ENCODE data around the gene SMIM15. TPM values are rescaled to one million over a fixed set of nuclear protein-coding genes. Genes with fewer than 3 reads are reported as not detected.

The SMIM15 gene
- total and polyA plus RNA-seq, 2 of the 13 experiments (the other 11 are each of a cell fraction or from before 2014, with no cell fraction given) = 12.7 to 58.2 TPM

GRCh38 chr5:61200582-61201155 lies 38.4 kb upstream of the SMIM15 start:
- no peaks in the 10 kb centered on the region for H3K4me1 ChIP-seq (ENCODE audit: insufficient read depth, low read length)
- ChIA-PET POLR2A (no interaction called here), CTCF (ENCODE audit: low intra/inter-chr PET ratio, low total read pairs) (no interaction called here)
- no peaks in the 10 kb centered on the region for H3K79me2 ChIP-seq (ENCODE audit: insufficient read depth, low read length)
- H3K9ac ChIP-seq (ENCODE audit: insufficient read depth, low read depth, low read length) = no peak overlapping the region
- ATAC-seq = no peak
- TF ChIP-seq TFAP4 (IDR thresholded peaks at IDR 0.05; ENCODE audit: borderline replicate concordance, low read depth) = no peak
- TF ChIP-seq TIGD3 (CRISPR knock-in tag; IDR thresholded peaks at IDR 0.05; ENCODE audit: borderline replicate concordance) = no peak
- no peak for TF ChIP-seq ASH2L (IDR thresholded peaks at IDR 0.05; ENCODE audit: insufficient read length, low read depth, low read length)
- TF ChIP-seq ZSCAN20 (CRISPR knock-in tag; IDR thresholded peaks at IDR 0.05; ENCODE audit: borderline replicate concordance) = no peak
- TF ChIP-seq ZNF496 (CRISPR knock-in tag; IDR thresholded peaks at IDR 0.05; ENCODE audit: insufficient replicate concordance) = no peak
- no peak for TF ChIP-seq KLF15 (CRISPR knock-in tag; IDR thresholded peaks at IDR 0.05; ENCODE audit: borderline replicate concordance)
- TF ChIP-seq ZNF3 (CRISPR knock-in tag; IDR thresholded peaks at IDR 0.05) = no peak
- TF ChIP-seq ETV6 (CRISPR knock-in tag; conservative IDR thresholded peaks at IDR 0.05) = no peak
- TF ChIP-seq ZNF382 (CRISPR knock-in tag; IDR thresholded peaks at IDR 0.05; ENCODE audit: borderline replicate concordance) = no peak
- no peak for TF ChIP-seq THAP11 (CRISPR knock-in tag; IDR thresholded peaks at IDR 0.05)
- no peak for TF ChIP-seq FIP1L1 (IDR thresholded peaks at IDR 0.05; ENCODE audit: borderline replicate concordance, insufficient read depth, low read depth, low read length)
- TF ChIP-seq FOXA1 (IDR thresholded peaks at IDR 0.05) = no peak
- no peak for TF ChIP-seq FOXA1 (CRISPR knock-in tag; IDR thresholded peaks at IDR 0.05)
- TF ChIP-seq HCFC1 (IDR thresholded peaks at IDR 0.05; ENCODE audit: low read depth, low read length) = no peak
- no peak for TF ChIP-seq ARHGAP35 (CRISPR knock-in tag; IDR thresholded peaks at IDR 0.05; ENCODE audit: borderline replicate concordance)
- no peak for TF ChIP-seq TRIM22 (IDR thresholded peaks at IDR 0.05)
- no peak overlapping the region for H3K4me3 ChIP-seq (replicated peaks in 1 of 3; ENCODE audit: insufficient read depth in 1 of 3, low read depth in 2 of 3, low read length in 3 of 3)
- peaks cover 0 to 7% of the 10 kb centered on the region in 2 experiments; a peak in 1 of 5 replicates for H3K27me3 ChIP-seq (ENCODE audit: control insufficient read depth in 1 of 2, insufficient read depth in 2 of 2, low read length in 2 of 2)
- no peaks in the 10 kb centered on the region for H3K9me3 ChIP-seq (ENCODE audit: low read length)
- no peaks in the 10 kb centered on the region for H4K20me1 ChIP-seq (ENCODE audit: insufficient read depth, low read length)
- BruUV-seq (replicated peaks) = no TSS peak
- no peak for FAIRE-seq
- H3K4me2 ChIP-seq (ENCODE audit: low read depth, low read length) = no peak overlapping the region
- no peaks in the 10 kb centered on the region for H3K36me3 ChIP-seq (replicated peaks in 1 of 2; ENCODE audit: control insufficient read depth in 1 of 2, insufficient read depth in 2 of 2, low read length in 2 of 2)
- no peak overlapping the region for H2AFZ ChIP-seq (ENCODE audit: low read length)
- intact Hi-C loops (cut with micrococcal nuclease; ENCODE audit: unreplicated experiment) = no loop called here
- in situ Hi-C loops (cut with HindIII; ENCODE audit: extremely low pct_ligation_motif_present, low pct_unique_long_range_greater_than_20kb) = no loop called here
- DNase-seq (ENCODE audit: low spot score) = no peak
- no peak overlapping the region for H3K27ac ChIP-seq (ENCODE audit: extremely low read length, insufficient read depth, low read length)
- WGBS (ENCODE audit: low lambda C conversion rate) = 57% methylated on average over 8 of the region's 8 CpGs
